Omental fat pad (tissue), 4 donors: ENCODE measurements around the gene BRMS1L. TPM values are rescaled to one million over a fixed set of nuclear protein-coding genes. Genes with fewer than 3 reads are reported as not detected.

Experiments
- ATAC-seq: fragments of 150-250 bp; one replicate; pipeline ENCODE4 v1.9.1; 2016; ENCODE audit warnings: mild to moderate bottlenecking, moderate library complexity; ENCODE audit not compliant: low FRiP score
- DNase-seq: peaks from one replicate; pipeline ENCODE4 v3.0.0-alpha.2; 2019; ENCODE audit warnings: low spot score
- CTCF ChIP-seq, 3 donors: fragments of 450-650 bp; IDR thresholded peaks; one replicate each; pipeline ENCODE4 v1.5.1; 2016 to 2017; ENCODE audit warnings: antibody characterized with exemption in 3 of 3, mild to moderate bottlenecking in 3 of 3, moderate library complexity in 2 of 3
- total RNA-seq, 4 donors: library from RNA; depleted of rRNA; stranded (reverse); fragments of >200 nt; gene quantifications; one replicate each; pipeline ENCODE4 v1.1.0, GENCODE V29; 2016

Gene BRMS1L
- total RNA-seq, 4 donors from 2014 or later: 4.0 to 9.1 (median 5.6) TPM

GRCh38 chr14:35911097-35911496 is 85.0 kb downstream of the BRMS1L start:
- no peak for ATAC-seq

DNA sequence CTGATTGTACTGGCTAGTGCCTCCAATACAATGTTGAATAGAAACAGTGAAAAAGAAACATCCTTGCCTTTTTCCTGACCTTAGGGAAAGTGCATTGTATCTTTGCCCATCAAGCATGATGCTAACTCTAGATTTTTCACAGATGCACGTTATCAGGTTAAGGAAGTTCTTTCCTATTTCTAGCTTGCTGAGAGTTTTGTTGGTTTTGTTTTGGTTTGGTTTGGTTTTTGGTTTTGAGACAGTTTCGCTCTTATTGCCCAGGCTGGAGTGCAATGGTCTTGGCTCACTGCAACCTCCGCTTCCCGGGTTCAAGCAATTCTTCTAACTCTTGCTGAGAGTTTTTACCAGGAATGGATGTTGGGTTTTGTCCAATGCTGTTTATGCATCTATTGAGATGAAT is 89.0 kb downstream of the BRMS1L start:
- no peak for TF ChIP-seq CTCF (IDR thresholded peaks at IDR 0.05)
- DNase-seq: no peak
- ATAC-seq: no peak

More at GRCh38 chr14:35911097-35911496, 85.0 kb downstream of the BRMS1L start:
- DNase-seq: no peak
- no peak for TF ChIP-seq CTCF (IDR thresholded peaks at IDR 0.05)

DNA sequence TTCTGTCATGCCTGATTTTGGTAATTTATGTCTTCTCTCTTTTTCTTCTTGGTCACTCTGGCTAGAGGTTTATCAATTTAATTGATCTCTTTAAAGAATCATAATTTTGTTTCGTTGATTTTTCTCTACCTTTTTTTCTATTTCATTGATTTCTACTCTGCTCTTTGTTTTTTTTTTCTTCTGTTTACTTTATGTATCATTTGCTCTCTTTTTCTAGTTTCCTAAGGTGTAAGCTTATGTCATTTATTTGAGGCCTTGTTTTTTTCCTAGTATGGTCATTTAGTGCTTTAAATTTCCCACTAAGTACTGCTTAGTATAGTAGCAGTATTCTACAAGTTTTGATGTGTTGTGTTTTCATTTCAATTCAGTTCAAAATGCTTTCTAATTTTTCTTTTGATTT is 89.6 kb downstream of the BRMS1L start:
- no peak for TF ChIP-seq CTCF (IDR thresholded peaks at IDR 0.05)
- DNase-seq (no peak), ATAC-seq (no peak)

Other genes starting within 250 kb of the BRMS1L start
- 10 to 100 TPM; 43.5 to 79.0 (median 54.9) TPM for gene RALGAPA1, start 17.0 kb upstream of the BRMS1L start, total RNA-seq